HepG2 (cell line): ENCODE data around the gene LDB3. TPM values are rescaled to one million over a fixed set of nuclear protein-coding genes. Genes with fewer than 3 reads are reported as not detected.

Experiments used
- ATAC-seq: fragments of 200-7000 bp; cut with Tn5 transposase; 3 replicates; pipeline ENCODE4 v1.9.1; 2020; ENCODE audit warnings: mild to moderate bottlenecking, moderate library complexity
- BruUV-seq: library from RNA; stranded (reverse); fragments of 400-500 nt; replicated peaks from 2 replicates; lab custom pipeline; 2021; lab: Mats Ljungman, UMichigan
- CTCF ChIA-PET: fragments of 300-600 bp; formaldehyde crosslinking; extraction: SDS; loops from one replicate; lab custom pipeline; 2021; ENCODE audit warnings: low total read pairs, inconsistent platforms, low intra/inter-chr PET ratio; lab: Yijun Ruan, JAX
- POLR2A ChIA-PET: fragments of 350-600 bp; sonication (Branson Sonifier 250); formaldehyde crosslinking; loops from one replicate; lab custom pipeline; 2020; ENCODE audit warnings: antibody characterized with exemption, inconsistent platforms; lab: Yijun Ruan, JAX
- DNase-seq: peaks from one replicate; pipeline ENCODE4 v3.0.0-alpha.2; 2015; ENCODE audit warnings: low spot score
- FAIRE-seq: peaks from 3 replicates; lab custom pipeline; 2011; peaks lifted over from hg19 to GRCh38; lab: Jason Lieb, UNC
- H2AFZ ChIP-seq: one replicate; pipeline ENCODE4 v1.6.1; 2011; ENCODE audit warnings: low read length, inconsistent platforms
- H3K27ac ChIP-seq: fragments of 300-600 bp; 3 replicates; pipeline ENCODE4 v1.8.0; 2011; ENCODE audit warnings: mixed run types, mild to moderate bottlenecking, mixed read lengths, low read length, inconsistent platforms; ENCODE audit not compliant: insufficient read depth; ENCODE audit errors: extremely low read length
- H3K27me3 ChIP-seq, 2 experiments: fragments of 200-600 bp in 1 of 2; 2 replicates in 1 of 2; 3 replicates in 1 of 2; pipeline versions ENCODE4 v1.6.0 to v1.8.0; 2011; ENCODE audit warnings: low read length in 2 of 2, mild to moderate bottlenecking in 2 of 2, moderate library complexity in 2 of 2, inconsistent platforms in 1 of 2; ENCODE audit not compliant: insufficient read depth in 2 of 2, control insufficient read depth in 1 of 2
- H3K36me3 ChIP-seq, 2 experiments: fragments of 200-600 bp in 1 of 2; replicated peaks in 1 of 2; 2 replicates in 1 of 2; 3 replicates in 1 of 2; pipeline versions ENCODE4 v1.5.1 to v1.8.0; 2011; ENCODE audit warnings: low read length in 2 of 2, inconsistent platforms in 1 of 2; ENCODE audit not compliant: insufficient read depth in 2 of 2, control insufficient read depth in 1 of 2
- H3K4me1 ChIP-seq: 2 replicates; pipeline ENCODE4 v1.5.1; 2012; ENCODE audit warnings: low read length, inconsistent platforms; ENCODE audit not compliant: insufficient read depth
- H3K4me2 ChIP-seq: 2 replicates; pipeline ENCODE4 v1.6.0; 2011; ENCODE audit warnings: low read depth, low read length, inconsistent platforms
- H3K4me3 ChIP-seq, 3 experiments: fragments of 200-600 bp in 1 of 3; sonication (generic), shearing (Covaris generic) in 1 of 3; replicated peaks in 1 of 3; 2 replicates each; pipeline ENCODE4 v1.5.1; 2011 to 2016; ENCODE audit warnings: low read length in 3 of 3, inconsistent platforms in 2 of 3, low read depth in 2 of 3, mild to moderate bottlenecking in 2 of 3, control low read depth in 1 of 3, mixed read lengths in 1 of 3; ENCODE audit not compliant: insufficient read depth in 1 of 3
- H3K79me2 ChIP-seq: one replicate; pipeline ENCODE4 v1.6.1; 2011; ENCODE audit warnings: low read length, inconsistent platforms; ENCODE audit not compliant: insufficient read depth
- H3K9ac ChIP-seq: 2 replicates; pipeline ENCODE4 v1.6.0; 2011; ENCODE audit warnings: mild to moderate bottlenecking, low read depth, low read length, inconsistent platforms; ENCODE audit not compliant: insufficient read depth
- H3K9me3 ChIP-seq: 2 replicates; pipeline ENCODE4 v1.5.1; 2012; ENCODE audit warnings: mild to moderate bottlenecking, low read length
- H4K20me1 ChIP-seq: 2 replicates; pipeline ENCODE4 v1.6.0; 2011; ENCODE audit warnings: inconsistent platforms, mild to moderate bottlenecking, low read length, moderate library complexity; ENCODE audit not compliant: insufficient read depth
- ARID4A ChIP-seq: sonication (generic); formaldehyde crosslinking; IDR thresholded peaks from 2 replicates; pipeline ENCODE4 v1.5.0; 2020; ENCODE audit warnings: mild to moderate bottlenecking, missing genetic modification reagents, borderline replicate concordance
- HDAC1 ChIP-seq: sonication (generic); formaldehyde crosslinking; IDR thresholded peaks from 2 replicates; pipeline ENCODE4 v1.5.1; 2020; ENCODE audit warnings: mild to moderate bottlenecking, missing genetic modification reagents
- KLF6 ChIP-seq: IDR thresholded peaks from 2 replicates; pipeline ENCODE4 v1.8.0; 2016; ENCODE audit warnings: missing biosample characterization, missing genetic modification reagents
- PITX1 ChIP-seq: sonication (generic); formaldehyde crosslinking; IDR thresholded peaks from 2 replicates; pipeline ENCODE4 v1.5.1; 2020; ENCODE audit warnings: mild to moderate bottlenecking, missing genetic modification reagents
- SOX5 ChIP-seq: IDR thresholded peaks from 2 replicates; pipeline ENCODE4 v1.6.1; 2016; ENCODE audit warnings: borderline replicate concordance
- ZNF350 ChIP-seq: sonication (generic); formaldehyde crosslinking; IDR thresholded peaks from 2 replicates; pipeline ENCODE4 v1.4.0; 2020; ENCODE audit warnings: mild to moderate bottlenecking, low read depth, missing genetic modification reagents, borderline replicate concordance
- ZNF407 ChIP-seq: sonication (generic); formaldehyde crosslinking; IDR thresholded peaks from one replicate; pipeline ENCODE4 v1.5.1; 2020; ENCODE audit warnings: mild to moderate bottlenecking, missing genetic modification reagents; ENCODE audit errors: not compliant biosample characterization
- ZNF431 ChIP-seq: sonication (generic); formaldehyde crosslinking; IDR thresholded peaks from 2 replicates; pipeline ENCODE4 v1.9.0; 2022; ENCODE audit warnings: missing genetic modification reagents, low read depth, mild to moderate bottlenecking, borderline replicate concordance
- ZNF709 ChIP-seq: sonication (generic); formaldehyde crosslinking; IDR thresholded peaks from 2 replicates; pipeline ENCODE4 v1.5.0; 2020; ENCODE audit warnings: mild to moderate bottlenecking, missing genetic modification reagents
- WGBS: methylation state at CpG from one replicate; pipeline ENCODE4 v1.1.6; 2017; ENCODE audit warnings: low lambda C conversion rate; 5-methylcytosine and 5-hydroxymethylcytosine counted together
- in situ Hi-C: cut with HindIII; loops from 2 replicates; pipeline ENCODE4 v1.10.0; 2017; ENCODE audit warnings: low pct_unique_long_range_greater_than_20kb; ENCODE audit not compliant: extremely low pct_ligation_motif_present
- intact Hi-C: fragments of 100-400 bp; cut with micrococcal nuclease; formaldehyde crosslinking; loops from one replicate; pipeline ENCODE4 v1.10.0; 2022; ENCODE audit not compliant: unreplicated experiment
- polyA plus RNA-seq, 8 experiments: library from polyadenylated mRNA; depleted of rRNA in 3 of 8; stranded (reverse) in 7 of 8; unstranded in 1 of 8; fragments of >200 nt; fragmentation: Illumina TruSeq in 4 of 8; extraction: Trizol in 4 of 8; gene quantifications; 2 replicates each; pipeline versions ENCODE4 v1.2.1 to v1.2.3, GENCODE V29; 2011 to 2016; ENCODE audit warnings: low read depth in 4 of 8, missing spikeins in 1 of 8, mixed read lengths in 1 of 8; ENCODE audit not compliant: insufficient read depth in 1 of 8
- total RNA-seq, 5 experiments: library from RNA; depleted of rRNA; stranded (reverse); fragments of >200 nt; fragmentation: Illumina TruSeq; extraction: Trizol; gene quantifications; 2 replicates each; pipeline ENCODE4 v1.2.3, GENCODE V29; 2016; ENCODE audit warnings: low read depth in 1 of 5

The LDB3 gene
- total and polyA plus RNA-seq, 2 of the 13 experiments (the other 11 are each of a cell fraction or from before 2014, with no cell fraction given), result not detected

GRCh38 chr10:86635402-86635801 lies 32.9 kb upstream of the LDB3 start (continued):
- TF ChIP-seq ARID4A, result no peak
- TF ChIP-seq, all 625 proteins: peak for 0

GRCh38 chr10:86636311-86636710 lies 32.0 kb upstream of the LDB3 start:
- ChIA-PET POLR2A (no interaction called here), CTCF (no interaction called here)
- TF ChIP-seq KLF6 (CRISPR knock-in tag) (no peak), PITX1 (CRISPR knock-in tag) (no peak), ZNF709 (no peak), ZNF431 (no peak), HDAC1 (CRISPR knock-in tag) (no peak), ZNF407 (no peak), ZNF350 (CRISPR knock-in tag) (no peak), SOX5 (CRISPR knock-in tag) (no peak)
- DNase-seq (no peak), FAIRE-seq (no peak), ATAC-seq (no peak)
- H3K4me2 ChIP-seq, result no peak overlapping the region
- no peak overlapping the region for H3K9ac ChIP-seq
- H4K20me1 ChIP-seq, result no peaks in the 10 kb centered on the region
- in situ Hi-C loops, result no loop called here
- no TSS peak for BruUV-seq
- H3K4me3 ChIP-seq, result no peak overlapping the region
- no peak overlapping the region for H2AFZ ChIP-seq
- no peaks in the 10 kb centered on the region for H3K36me3 ChIP-seq
- H3K27me3 ChIP-seq, result no peaks in the 10 kb centered on the region; a peak in 1 of 5 replicates
- no peak overlapping the region for H3K27ac ChIP-seq
- peaks cover 11% of the 10 kb centered on the region for H3K4me1 ChIP-seq
- H3K79me2 ChIP-seq, result no peaks in the 10 kb centered on the region
- 9% methylated on average over 2 of the region's 2 CpGs for WGBS
- intact Hi-C loops, result no loop called here
- no peaks in the 10 kb centered on the region for H3K9me3 ChIP-seq
